GM18870 (cell line): ENCODE measurements around the gene PLA2G2E.

Experiments used
- ATAC-seq: cut with Tn5 transposase; IDR thresholded peaks from one replicate; pipeline ENCODE4 v1.9.1; 2021; ENCODE audit warnings: moderate library complexity; ENCODE audit not compliant: unreplicated experiment

The PLA2G2E gene, protein sequence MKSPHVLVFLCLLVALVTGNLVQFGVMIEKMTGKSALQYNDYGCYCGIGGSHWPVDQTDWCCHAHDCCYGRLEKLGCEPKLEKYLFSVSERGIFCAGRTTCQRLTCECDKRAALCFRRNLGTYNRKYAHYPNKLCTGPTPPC

DNA sequence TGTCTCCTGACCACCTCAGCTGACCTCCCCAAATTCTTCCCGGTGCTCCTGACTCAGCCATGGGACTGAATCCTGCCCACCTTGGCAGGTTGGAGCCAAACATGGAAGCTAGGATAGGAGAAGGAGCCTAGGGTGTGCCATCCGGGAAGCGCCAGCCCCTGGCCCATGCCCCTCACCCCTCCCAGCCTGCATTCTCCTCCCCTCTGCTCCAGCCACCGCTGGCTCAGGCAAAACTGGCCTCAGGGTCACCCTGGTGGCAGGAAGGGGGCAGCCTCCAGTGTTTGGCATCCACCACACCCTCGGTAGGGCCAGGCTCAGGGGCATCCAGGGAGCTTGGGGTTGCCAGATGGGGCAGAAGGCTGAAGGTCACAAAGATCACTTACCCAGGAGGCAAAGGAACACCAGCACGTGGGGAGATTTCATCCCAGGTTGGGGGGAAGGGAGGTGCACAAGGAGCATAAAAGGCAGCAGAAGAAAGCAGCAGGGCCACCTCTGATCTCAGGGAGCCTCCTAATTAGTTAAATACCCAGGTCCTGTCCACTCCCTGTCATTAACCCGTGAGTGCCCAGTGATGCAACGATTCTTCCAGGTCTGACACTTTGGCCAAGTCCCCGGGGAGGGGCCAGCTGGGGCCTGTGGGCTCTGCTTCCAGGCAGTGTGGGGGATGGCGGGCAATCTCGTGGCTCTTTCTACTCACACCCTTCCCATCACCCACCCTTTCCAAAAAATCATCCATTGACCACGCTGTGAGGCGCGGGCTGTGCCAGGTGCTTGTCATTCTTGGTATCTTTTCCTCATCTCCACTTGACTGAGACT lies at the start of gene PLA2G2E:
PLA2G2E (minus strand) TSS at position 481 of the 816 bp plus-strand sequence; CDS start at position 423, 58 bp downstream.
- ATAC-seq, result no peak

DNA sequence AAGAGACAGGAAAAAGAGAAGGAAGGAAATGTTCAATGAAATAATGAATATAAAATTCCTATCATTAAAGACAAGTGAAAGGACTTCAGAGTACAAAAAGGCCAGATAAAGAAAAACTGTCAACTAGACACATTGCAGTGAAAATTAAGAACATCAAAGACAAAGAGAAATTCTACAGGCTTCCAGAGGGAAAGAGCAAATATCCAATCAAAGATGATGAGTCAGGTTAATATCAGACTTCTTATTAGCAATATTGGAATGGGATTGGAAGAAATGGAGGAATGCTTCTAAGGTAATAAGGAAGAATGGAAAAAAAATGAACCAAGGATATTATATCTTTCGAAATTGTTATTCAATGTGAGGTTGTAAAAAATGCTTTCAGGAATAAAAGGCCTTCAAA lies 48.2 kb upstream of the PLA2G2E start:
- no peak for ATAC-seq

DNA sequence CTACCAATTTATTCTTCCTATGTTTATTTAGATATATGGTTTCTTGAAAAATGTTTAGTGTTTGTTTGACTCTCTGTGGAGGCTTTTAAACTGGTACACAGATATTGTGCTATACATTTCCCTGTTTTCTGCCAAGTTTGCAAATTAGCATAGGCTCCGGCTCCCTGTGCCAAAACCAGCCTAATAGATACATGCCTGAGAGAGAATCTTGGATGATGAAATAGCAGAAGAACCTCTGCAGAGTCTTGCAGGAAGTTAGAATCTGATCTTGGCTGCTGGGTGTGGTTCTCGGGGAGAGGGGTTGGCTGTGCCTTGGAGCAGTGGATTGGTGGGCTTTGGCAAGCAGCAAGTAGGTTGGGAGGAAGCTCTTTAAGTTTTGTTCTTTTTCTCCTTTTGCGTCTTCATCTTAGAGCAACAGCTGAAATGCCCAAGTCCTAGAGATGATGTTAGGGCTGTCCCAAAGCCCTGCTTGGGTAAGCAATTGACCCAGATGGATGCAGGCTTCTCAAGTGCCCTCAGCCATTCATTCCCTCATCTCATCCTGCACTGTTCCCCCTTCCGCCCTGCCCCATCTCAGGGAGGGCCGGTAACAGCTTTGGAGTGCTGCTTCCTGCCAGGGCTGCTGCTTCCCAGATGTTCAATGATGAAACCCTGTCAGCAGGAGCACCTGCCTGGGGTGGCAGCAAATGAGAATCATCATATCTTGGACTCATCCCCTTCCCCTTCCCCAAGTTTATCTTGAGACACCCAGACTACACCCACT lies 46.7 kb upstream of the PLA2G2E start:
- no peak for ATAC-seq

DNA sequence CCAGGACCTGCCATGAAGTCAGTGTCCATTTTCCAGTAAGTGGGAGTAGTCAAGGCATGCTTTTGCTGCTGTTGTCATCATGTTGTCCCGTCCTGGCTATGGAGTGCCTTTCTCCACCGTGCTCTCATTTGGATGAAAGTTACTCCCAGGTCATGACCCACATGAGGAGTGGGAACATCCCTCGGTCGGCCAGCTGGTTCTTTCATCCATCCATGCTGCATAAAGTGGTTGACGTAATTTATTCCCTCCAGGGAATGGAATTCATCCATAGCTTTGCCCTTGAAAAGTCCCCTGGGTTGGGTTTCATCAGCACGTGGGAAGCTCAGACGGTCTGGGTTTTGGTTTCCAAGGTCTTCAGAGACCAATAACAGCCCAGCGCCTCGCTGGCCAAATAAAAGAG lies 44.4 kb upstream of the PLA2G2E start:
- ATAC-seq, result no peak

DNA sequence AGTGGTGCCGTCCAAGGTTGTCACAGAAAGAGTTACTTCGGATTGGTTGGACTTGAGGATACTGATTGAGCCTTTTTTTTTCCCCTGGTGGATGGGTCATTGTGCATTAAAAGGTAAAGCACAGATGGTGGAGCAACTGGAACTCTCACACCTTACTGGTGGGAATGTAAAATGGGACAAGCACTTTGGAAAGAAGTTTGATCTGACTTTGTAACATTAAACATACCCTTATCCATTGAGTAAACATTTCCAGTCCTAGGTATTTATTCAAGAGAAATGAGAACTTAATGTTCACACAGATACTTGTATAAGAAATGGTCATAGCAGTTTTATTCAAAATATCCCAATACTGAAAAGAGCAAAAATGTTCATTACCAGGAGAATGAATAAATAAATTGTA lies 41.1 kb upstream of the PLA2G2E start:
- no peak for ATAC-seq

DNA sequence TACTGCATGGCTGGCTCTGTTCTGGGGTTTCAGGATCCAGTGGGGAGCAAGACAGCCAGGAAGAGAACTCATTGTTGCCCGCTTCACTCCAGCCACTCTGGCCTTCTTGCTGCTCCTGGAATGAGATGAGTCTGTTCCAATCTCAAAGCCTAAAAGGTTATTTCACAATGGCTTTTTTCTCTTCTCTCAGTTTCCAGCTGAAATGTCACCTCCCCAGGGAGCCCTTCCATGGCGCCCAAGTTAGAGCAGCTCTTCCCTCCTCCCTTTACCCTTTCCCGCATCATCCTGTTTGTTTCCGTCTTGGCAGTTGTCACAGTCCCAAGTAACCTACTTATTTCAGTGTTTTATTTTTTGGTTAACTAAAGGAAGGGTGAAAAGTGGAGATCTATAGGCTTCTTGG lies 40.2 kb upstream of the PLA2G2E start:
- no peak for ATAC-seq

DNA sequence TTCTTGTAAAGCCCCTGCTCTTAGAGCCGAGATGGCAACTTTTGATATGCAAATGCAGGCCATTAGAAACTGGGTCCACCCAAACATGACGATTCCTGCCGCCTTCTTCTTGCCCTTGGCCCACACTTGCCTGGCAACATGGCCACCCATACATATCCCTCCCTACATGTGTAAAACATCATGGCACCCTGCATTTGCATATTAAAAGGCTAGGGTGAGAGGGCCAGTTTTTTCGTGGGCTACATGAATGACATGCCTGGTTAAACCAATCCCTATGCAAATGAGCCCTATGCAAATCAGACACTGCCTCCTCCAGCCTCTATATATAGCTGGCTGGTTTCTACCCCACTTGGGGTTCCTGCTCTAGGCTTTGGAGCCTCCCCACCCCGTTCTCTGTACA lies 37.2 kb upstream of the PLA2G2E start:
- no peak for ATAC-seq

DNA sequence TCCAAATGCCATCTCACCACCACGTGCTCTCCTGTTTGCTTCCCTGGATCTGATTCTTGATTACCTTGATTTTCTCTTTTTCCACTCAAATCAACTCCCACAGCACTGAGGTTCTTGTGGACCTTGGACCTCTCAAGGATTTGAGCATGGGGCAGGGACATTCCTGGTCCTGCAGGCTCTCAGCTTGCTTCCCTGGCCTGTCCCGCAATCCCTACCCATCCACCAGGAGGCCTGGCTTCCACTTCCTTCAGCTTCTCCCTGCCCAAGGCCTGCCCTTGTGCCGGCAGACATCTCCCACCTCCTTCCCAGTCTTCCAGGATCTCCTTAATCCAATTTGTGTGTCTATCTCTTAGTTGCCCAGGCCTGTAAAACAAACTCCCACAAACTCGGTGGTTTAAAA lies 34.4 kb upstream of the PLA2G2E start:
- no peak for ATAC-seq

DNA sequence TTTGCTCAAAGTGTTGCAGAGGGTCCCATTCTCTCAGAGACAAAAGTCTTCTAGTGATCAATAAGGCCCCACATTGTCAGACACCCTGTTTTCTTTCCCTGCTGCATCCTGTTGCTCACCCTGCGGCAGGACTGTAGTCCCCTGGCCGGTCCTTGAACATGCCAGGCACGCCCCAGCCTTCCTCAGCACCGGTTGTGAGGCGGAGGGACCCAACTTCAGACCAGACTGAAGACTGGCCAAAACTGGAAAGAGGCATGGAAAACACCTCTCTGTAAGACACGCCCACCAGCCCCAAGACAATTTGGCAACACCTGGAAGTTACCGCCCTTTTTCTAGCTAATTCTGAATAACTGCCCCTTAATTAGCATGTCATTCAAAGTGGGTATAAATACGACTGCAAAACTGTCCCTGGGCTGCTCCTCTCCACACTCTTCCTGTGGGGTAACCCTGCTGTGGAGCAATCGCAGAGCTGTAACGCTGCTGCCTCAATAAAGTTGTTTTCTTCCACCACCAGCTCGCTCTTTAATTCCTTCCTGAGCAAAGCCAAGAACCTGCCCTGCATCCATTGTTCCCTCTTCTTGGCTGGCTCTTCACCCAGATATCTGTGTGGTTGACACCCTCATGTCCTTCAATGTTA lies 32.2 kb upstream of the PLA2G2E start:
- ATAC-seq, result no peak

DNA sequence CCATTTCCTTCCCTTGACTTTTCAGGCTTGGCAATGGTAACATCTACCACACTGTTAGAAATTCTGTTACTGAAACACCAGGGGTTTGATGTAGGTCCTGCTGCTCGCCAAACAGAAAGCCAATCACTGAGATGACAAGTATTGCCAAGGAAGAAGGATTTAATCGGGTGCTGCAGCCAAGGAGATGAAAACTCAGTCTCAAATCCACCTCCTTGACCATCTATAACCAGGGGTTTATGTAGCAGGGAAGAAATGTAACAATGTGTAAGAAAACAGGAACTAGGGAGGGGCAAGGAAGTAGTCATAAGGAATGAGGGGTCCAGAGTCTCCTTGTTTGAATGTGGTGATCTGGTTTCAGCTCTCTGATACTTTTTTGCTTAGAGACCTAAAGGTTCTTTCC lies 30.6 kb upstream of the PLA2G2E start:
- no peak for ATAC-seq

DNA sequence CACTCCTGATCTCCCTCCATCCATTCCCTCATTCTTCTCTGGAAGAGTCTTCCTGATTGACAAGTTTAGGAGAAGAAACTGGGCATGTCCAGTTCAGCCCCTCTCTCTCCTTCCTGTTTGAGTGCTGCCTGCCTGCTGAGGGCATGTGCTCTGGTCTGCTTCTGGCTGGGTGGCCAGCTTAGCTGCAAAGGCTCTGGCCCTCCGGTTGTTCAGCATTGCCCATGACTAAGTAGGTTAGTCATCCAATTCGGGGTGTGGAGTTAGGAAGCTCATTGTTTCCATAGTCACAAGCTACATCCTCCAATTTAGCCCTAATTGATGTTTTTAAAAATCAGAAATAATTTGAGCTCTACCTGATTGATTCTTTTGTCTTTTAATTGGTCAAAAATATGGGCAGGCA lies 25.6 kb upstream of the PLA2G2E start:
- no peak for ATAC-seq

DNA sequence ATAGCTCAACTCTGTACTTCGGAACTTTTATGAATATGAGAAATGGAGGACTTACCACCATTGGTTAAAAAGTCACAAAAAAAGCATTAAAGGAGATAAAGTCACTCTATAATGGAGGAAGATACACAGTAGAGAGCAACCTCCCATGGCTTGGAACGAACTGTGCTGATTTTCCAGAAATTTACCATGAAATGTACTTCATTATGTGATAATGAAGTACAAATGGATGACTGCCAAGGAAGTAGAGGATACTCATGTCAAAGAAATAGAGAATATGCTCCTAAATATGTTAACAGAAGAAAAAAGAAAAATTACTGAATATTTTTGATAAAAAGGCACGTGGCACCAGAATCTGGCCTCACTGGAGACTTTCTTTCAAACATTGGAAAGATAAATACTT lies 23.6 kb upstream of the PLA2G2E start:
- ATAC-seq, result no peak

DNA sequence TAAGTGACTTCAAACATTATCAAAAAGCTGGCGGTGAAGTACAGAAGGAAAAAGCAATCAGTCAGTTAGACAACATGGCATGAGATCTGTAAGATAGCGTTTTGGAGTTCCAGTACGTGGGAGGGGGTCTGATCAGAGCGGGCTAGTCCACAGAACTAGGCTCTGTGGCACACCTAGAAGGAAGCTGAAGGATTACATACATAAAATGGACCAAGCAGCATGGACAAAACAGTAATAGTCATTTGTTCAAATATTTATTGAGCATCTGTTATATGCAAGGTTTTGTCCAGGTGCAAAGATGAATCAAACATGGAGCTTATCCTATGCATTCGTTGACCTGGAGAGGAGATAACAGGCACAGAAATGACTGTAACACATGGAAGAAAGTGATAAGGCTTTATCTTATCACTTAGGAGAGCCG lies 22.9 kb upstream of the PLA2G2E start:
- ATAC-seq, result no peak

DNA sequence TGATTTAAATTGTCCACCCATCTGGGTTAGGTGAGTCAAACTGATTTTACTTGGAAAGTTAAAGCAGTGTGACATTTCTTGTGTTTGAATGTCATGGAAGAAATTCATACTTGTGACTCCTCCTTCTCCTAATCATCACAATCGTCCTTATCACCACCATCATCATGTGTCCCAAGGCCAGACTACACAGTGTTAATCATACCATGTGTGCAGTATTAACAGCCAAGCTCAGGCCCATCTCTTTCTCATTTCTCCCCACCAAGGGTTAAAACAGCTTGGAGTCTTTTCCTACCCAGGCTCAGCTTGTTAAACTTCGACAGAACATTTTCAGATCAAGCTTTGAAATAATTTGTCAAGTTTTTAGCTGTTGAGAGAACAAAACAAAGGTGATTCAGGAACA lies 22.5 kb upstream of the PLA2G2E start:
- ATAC-seq, result no peak

DNA sequence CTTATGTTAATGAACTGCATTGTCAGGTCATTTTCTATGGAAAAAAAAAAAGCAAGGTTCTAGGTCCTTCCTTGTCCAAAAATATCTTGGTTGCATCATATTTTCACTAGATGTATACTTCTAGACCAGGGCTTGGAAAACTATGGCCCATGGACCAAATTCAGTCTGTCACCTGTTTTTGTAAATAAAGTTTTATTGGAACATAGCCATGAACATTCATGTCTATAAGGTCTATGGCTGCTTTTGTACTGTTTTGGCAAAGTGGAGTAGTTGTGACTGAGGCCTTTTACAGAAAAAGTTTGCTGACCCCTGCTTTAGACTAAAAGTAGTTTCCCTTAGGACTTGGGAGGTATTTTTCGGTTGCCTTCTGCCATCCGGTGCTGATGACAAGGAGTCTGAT lies 19.2 kb upstream of the PLA2G2E start:
- no peak for ATAC-seq

DNA sequence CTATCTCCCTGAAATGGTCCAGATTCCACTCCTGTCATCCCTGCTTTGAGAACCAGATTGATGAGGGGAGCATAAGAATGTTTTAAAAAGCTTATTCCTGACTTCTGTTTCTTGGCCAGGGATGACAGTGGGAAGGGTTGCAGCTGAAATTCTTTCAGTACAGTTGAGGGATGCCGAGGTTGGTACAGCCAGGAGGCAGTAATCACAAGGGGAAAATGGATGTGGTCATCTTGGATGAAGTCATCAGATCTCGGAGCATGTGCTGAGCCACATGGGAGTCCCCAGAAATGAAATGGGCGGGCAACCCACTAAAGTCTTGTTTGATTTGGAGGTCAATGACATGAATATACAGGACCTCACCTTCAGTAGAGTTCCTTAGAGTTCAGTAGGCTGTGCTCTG lies 18.7 kb upstream of the PLA2G2E start:
- no peak for ATAC-seq

DNA sequence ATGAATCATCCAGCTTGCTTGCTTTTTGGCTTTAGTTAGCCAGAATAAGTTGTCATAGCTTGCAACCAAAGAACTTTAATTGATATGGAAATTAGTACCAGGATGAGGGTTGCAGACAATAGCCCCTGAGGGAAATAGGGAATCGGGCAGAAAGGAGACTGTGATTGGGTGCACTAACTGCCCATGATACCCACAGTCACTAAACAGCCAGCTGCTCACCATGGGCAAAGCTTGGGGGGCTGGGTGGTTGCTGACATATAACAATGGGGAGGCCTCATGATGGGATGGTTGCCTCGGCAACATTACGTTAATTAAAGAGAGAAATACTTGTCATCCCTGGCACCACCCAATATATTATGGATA lies 17.8 kb upstream of the PLA2G2E start:
- no peak for ATAC-seq

DNA sequence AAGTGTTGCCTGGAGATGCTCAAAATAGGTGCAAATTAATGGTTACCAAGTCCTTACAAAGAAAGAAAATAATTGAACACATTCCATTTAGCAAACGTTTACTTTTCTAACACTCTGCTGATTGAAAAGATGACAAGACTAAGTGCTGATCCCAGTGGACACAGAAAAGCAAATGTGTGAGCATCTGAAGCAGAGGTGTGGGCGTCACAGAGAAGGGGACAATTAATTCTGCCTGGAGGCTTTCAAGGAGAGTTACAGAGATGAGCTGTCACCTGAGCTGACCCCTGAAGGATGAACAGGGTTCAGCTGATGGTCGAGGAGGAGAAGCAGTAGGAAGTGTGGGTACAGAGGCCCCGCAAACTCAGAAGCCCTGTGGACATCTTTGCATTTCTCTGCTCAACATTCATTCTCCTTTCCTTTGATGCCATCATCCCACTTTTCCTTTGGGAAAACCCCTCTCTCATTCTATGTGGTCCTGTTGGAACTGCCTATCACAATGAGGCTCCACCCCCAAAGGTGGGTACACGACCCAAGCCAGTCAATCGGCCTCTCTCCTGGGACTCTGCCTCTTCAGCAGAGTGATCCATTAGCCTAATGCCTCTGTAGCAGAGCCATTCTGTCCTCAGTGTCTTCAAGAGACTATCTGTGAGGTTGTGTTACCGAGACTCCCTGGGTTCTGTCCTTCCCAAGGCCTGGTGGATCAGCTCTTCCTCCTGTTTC lies 17.2 kb upstream of the PLA2G2E start:
- no peak for ATAC-seq

DNA sequence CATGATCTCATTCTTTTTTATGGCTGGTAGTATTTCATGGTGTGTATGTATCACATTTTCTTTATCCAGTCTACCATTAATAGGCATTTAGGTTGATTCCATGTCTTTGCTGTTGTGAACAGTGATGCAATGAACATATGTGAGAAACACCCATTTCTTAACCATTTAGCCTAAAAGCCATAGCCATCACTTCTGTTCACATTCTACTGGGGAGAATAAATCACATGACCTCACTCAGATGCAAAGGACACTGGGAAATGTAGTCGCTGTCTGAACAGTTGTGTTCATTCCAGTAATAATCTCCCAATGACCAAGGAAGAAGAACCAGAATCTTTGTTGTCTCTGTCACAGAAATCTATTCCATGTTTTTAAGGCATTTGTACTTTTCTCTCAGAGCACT lies 15.1 kb upstream of the PLA2G2E start:
- no peak for ATAC-seq

DNA sequence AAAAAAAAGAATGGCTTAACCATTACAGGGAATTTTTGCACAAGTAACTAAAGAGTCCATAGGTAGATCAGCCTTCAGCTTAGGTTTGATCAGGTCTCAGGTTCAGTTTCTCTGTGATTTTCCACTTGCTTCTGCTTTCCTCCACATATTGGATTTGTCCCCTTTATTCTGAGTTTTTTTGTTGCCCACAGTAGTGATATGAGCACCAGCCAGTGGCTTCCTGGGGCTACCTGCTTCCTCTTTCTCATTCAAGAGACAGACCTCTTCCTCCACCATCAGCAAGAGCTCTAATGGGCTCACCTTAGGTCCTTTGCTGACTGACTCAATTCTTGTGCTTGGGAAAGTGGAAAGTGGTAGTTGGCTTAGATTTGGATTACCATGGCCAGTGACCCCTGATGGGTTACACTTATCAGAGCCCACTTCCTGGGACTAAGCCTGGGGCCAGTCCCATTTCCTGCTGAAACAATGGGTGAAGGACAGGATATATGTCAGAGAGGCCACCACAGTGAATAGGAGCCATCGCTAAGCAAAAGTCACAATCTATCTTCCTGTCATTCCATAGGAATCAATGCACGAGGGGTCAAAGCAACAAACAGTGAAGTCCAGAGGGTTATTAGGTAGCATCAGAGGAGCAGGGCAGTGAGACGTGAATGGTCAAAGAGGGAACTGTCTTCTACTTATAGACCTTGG lies 12.8 kb upstream of the PLA2G2E start:
- ATAC-seq, result no peak
